ENCODE data around the gene ARL3.

GRCh38 chr10:102710609-102711008 is 3.6 kb downstream of the ARL3 start:
- TF ChIP-seq PATZ1 (CRISPR knock-in tag; IDR thresholded peaks at IDR 0.05; ENCODE audit: borderline replicate concordance) (no peak), GLIS3 (CRISPR knock-in tag; IDR thresholded peaks at IDR 0.05) (no peak), ZFP30 (CRISPR knock-in tag; IDR thresholded peaks at IDR 0.05) (no peak), ARNTL (CRISPR knock-in tag; IDR thresholded peaks at IDR 0.05; ENCODE audit: borderline replicate concordance, low read depth) (no peak), ZC3H10 (CRISPR knock-in tag; IDR thresholded peaks at IDR 0.05) (no peak), CREB5 (CRISPR knock-in tag; IDR thresholded peaks at IDR 0.05; ENCODE audit: low read depth) (no peak), CSRNP3 (CRISPR knock-in tag; IDR thresholded peaks at IDR 0.05) (no peak), CSDC2 (CRISPR knock-in tag; IDR thresholded peaks at IDR 0.05) (no peak), ZNF8 (CRISPR knock-in tag; IDR thresholded peaks at IDR 0.05) (no peak), ISL1 (CRISPR knock-in tag; IDR thresholded peaks at IDR 0.05) (0 out of 2 replicates have a peak, but pooled peaks have one; percentile 25)

Data from SK-N-SH treated with all-trans-retinoic acid at 6 μM for 48 hours (cell line).